Measurements from ENCODE around the gene NF2. TPM values are rescaled to one million over a fixed set of nuclear protein-coding genes. Genes with fewer than 3 reads are reported as not detected.
A peak's percentile ranks its signal among the peaks of the same experiment; 100 is the strongest.
"Not testable (repeated sequence)": the region's sequence is repeated elsewhere in the genome, so short reads cannot be mapped to it uniquely, and the experiment has no call there.

The NF2 gene
- polyA plus RNA-seq (ENCODE audit: insufficient read length in 3 of 3), result 10 to 100 TPM; 25.9 to 31.5 (median 29.3) TPM
- long read RNA-seq, donor 1, full-length matches to known transcripts, result 5 of 5 reads
- long read RNA-seq, donor 1, partial matches to known transcripts, result 0 of 5 reads
- long read RNA-seq, donor 1, other reads (novel, unspliced or antisense), result 0 of 5 reads
- long read RNA-seq, donor 2, partial matches to known transcripts, result 0 of 1 reads
- long read RNA-seq, donor 2, other reads (novel, unspliced or antisense), result 0 of 1 reads
- long read RNA-seq, donor 3, full-length matches to known transcripts, result 5 of 5 reads
- long read RNA-seq, donor 3, partial matches to known transcripts, result 0 of 5 reads
- long read RNA-seq, donor 3, other reads (novel, unspliced or antisense), result 0 of 5 reads
- long read RNA-seq, donor 4, full-length matches to known transcripts, result 2 of 2 reads
- long read RNA-seq, donor 4, partial matches to known transcripts, result 0 of 2 reads
- long read RNA-seq, donor 4, other reads (novel, unspliced or antisense), result 0 of 2 reads
- long read RNA-seq, donor 5, partial matches to known transcripts, result 0 of 1 reads
- long read RNA-seq, donor 5, other reads (novel, unspliced or antisense), result 0 of 1 reads
- long read RNA-seq, donor 6, full-length matches to known transcripts, result 5 of 5 reads
- long read RNA-seq, donor 6, partial matches to known transcripts, result 0 of 5 reads
- long read RNA-seq, donor 6, other reads (novel, unspliced or antisense), result 0 of 5 reads
- long read RNA-seq, donor 7, full-length matches to known transcripts, result 3 of 3 reads
- long read RNA-seq, donor 7, partial matches to known transcripts, result 0 of 3 reads
- long read RNA-seq, donor 7, other reads (novel, unspliced or antisense), result 0 of 3 reads
- long read RNA-seq, donor 8, result 0 reads
- long read RNA-seq, donor 9, full-length matches to known transcripts, result 1 of 1 reads
- long read RNA-seq, donor 9, partial matches to known transcripts, result 0 of 1 reads
- long read RNA-seq, donor 9, other reads (novel, unspliced or antisense), result 0 of 1 reads
- long read RNA-seq, donor 10, full-length matches to known transcripts, result 2 of 2 reads
- long read RNA-seq, donor 10, partial matches to known transcripts, result 0 of 2 reads
- long read RNA-seq, donor 10, other reads (novel, unspliced or antisense), result 0 of 2 reads
- long read RNA-seq, donor 11, full-length matches to known transcripts, result 4 of 4 reads
- long read RNA-seq, donor 11, partial matches to known transcripts, result 0 of 4 reads
- long read RNA-seq, donor 11, other reads (novel, unspliced or antisense), result 0 of 4 reads
- long read RNA-seq, donor 12, full-length matches to known transcripts, result 4 of 4 reads
- long read RNA-seq, donor 12, partial matches to known transcripts, result 0 of 4 reads
- long read RNA-seq, donor 12, other reads (novel, unspliced or antisense), result 0 of 4 reads
- long read RNA-seq, donor 13, full-length matches to known transcripts, result 1 of 1 reads
- long read RNA-seq, donor 13, partial matches to known transcripts, result 0 of 1 reads
- long read RNA-seq, donor 13, other reads (novel, unspliced or antisense), result 0 of 1 reads
- long read RNA-seq, donor 14, full-length matches to known transcripts, result 7 of 34 reads
- long read RNA-seq, donor 14, partial matches to known transcripts, result 27 of 34 reads
- long read RNA-seq, donor 14, other reads (novel, unspliced or antisense), result 0 of 34 reads
- long read RNA-seq, donor 15, full-length matches to known transcripts, result 3 of 176 reads
- long read RNA-seq, donor 15, partial matches to known transcripts, result 61 of 176 reads
- long read RNA-seq, donor 15, other reads (novel, unspliced or antisense), result 112 of 176 reads
- long read RNA-seq, donor 16, full-length matches to known transcripts, result 2 of 2 reads
- long read RNA-seq, donor 16, partial matches to known transcripts, result 0 of 2 reads
- long read RNA-seq, donor 16, other reads (novel, unspliced or antisense), result 0 of 2 reads

DNA sequence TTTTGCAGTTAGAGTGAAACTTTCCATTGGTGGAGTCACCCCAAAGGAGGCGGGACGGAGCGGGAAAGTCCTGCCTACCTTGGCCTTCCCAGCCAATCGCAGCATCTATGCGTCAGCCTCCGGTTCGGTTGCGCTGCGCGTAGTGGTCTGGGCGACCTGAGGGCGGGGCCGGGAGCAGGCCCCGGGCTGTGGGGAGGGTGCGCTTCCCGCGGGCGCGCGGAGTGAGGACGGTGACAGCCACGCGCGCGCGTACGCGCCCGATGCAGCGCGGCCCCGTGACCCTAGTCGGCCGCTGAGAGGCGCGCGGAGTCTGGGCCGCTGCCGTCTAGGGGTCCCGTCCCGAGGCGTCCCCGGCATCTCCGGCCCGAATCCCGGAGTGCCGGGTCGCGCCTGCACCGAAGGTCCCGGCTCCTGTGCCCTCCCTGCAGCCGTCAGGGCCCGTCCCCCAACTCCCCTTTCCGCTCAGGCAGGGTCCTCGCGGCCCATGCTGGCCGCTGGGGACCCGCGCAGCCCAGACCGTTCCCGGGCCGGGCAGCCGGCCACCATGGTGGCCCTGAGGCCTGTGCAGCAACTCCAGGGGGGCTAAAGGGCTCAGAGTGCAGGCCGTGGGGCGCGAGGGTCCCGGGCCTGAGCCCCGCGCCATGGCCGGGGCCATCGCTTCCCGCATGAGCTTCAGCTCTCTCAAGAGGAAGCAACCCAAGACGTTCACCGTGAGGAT is at the start of gene NF2:
NF2 (plus strand) TSS at position 276 of the 718 bp plus-strand sequence; CDS start at position 642, 366 bp downstream.
- peak; percentile 100 for DNase-seq

- peak; percentile 50 for DNase-seq
Measured at GRCh38 chr22:29555065-29555644, 48.3 kb upstream of the NF2 start.

- DNase-seq, result no peak
Measured at GRCh38 chr22:29559030-29559429, 44.4 kb upstream of the NF2 start.

DNA sequence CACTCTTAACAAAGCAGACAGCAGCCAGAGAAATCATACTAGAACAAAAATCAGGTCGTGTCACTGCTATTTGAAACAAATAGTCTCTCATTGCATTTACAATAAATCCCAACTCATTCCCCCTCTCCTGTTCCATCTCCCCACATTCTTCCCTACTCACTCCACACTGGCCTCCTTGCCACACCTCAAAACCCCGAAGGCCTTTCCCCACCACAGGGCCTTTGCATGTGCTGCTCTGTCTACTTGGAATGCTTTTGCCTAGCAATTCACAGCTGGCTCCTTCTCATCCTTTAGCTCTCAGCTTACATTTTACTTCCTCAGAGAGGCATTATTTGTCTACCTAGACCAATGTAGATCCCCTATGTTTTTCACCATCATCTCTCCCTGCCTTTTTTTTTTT is 43.6 kb upstream of the NF2 start:
- no peak for DNase-seq

DNA sequence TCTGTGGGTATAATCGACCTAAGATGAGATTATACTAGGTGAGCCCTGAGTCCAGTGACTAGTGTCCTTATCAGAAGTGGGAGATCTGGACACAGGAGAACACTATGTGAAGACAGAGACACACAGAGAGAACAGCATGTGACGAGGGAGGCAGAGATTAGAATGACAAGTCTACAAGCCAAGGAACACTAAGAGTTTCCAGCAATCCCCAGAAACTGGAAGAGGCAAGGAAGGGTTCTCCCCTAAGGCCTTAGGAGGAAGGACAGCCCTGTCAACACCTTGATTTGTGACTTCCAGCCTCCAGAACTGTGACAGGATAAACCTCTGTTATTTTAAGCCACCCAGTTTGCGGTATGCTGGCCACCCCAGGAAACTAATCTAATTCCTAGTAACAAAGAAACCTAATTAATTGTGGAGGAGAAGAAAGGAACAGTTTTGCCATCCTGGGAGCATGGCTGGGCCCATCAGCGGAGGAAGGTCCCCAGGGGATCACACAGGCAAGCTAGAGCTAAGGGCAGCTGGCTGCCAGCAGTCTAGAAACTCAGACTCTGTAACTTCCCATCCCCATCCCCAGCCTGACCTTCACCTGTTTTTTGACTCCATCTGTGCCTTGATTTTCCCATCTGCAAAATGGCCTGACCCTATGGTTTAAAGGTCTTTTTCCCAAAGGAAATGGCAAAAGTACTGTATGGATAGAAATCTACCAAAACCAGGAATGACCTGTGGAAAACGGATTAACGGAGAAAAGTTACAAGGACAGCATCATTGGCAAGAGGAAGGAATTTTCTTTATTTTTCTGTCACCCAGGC is 39.6 kb upstream of the NF2 start:
- DNase-seq, result no peak

GRCh38 chr22:29566513-29566912 is 36.9 kb upstream of the NF2 start:
- DNase-seq, result not testable (repeated sequence)

GRCh38 chr22:29567338-29567737 is 36.1 kb upstream of the NF2 start:
- DNase-seq, result no peak

GRCh38 chr22:29569011-29569678 is 34.3 kb upstream of the NF2 start:
- DNase-seq, result no peak

DNA sequence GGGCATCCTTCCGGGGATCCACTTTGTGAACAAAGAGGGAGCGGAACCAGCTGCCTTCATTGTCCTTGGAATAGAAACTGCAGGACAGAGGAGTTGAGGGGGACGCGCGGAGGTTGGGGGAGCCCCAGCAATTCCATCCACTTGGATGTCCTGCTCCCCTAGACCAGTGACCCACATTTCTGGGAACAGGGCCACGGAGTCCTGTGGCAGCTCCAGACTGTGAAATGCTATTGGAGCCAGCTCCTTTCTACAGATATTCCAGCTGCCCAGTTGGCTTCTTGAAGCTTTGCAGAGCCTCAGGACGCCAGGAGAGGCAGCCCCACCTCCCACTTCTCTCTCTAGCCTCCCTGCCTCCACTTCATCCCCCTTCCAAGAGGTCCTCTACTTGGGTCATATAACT is 33.0 kb upstream of the NF2 start:
- no peak for DNase-seq

DNA sequence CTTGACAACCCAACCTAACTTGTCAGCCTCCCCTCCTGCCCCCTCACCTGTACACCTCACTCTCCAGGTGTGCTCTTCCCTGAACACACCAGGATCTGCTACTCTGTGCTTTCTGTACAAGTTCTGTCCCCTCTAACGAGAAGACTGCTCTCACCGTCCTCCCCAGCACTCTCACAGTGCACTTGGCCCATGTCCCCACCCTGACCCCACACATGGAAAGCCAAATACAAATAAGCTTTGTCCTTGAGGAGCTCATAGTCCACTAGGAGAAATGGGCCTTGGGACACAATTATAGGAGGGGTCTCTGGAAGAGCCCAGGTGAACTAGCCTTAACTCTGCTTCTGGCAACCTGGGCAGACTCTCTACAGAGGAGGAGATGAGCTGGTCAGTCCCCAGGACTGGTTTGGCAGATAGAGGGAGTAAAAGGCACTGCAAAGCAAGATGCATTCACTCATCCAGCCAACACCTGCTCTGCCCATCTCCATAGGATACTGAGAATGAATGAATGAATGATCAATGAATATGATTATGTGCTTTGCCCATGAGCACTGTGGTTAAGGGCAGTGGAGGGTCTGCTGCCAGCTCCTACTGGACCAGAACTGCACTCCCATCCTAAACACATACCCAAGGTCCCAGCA is 32.4 kb upstream of the NF2 start:
- no peak for DNase-seq

GRCh38 chr22:29574762-29575450 is 28.5 kb upstream of the NF2 start:
- DNase-seq, result no peak

DNA sequence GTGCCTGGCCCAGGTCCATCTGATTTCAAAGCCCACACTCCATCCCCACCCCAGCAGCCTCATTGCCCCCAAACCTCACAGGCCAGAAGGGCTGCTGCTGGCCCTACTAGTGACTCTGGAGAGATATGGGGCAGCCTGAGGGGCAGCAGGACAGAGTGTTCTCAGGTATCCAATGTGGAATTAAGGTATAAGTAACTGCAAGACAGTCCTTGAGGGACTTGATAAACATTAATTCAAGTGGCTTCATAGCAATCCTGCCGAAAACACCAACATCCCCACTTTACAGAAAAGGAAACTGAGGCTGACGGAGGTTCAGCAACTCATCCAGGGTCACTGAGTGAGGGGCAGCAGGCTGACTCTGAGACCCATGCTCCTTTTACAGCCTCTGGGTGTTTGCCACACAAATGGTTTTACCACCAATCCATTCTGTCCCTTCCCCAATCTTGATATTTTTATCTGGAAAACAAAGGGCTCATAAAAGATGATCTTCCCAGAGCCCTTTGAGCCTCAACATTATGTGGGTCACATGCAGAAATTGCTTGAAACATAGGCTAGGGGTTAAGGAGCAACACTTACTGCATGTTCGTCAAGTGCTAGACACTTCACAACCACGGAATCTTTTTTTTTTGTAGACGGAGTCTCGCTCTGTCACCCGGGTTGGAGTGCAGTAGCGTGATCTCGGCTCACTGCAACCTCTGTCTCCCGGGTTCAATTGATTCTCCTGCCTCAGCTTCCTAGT is 24.8 kb upstream of the NF2 start:
- DNase-seq, result no peak

GRCh38 chr22:29580200-29580810 is 23.1 kb upstream of the NF2 start:
- DNase-seq, result peak; percentile 16

DNA sequence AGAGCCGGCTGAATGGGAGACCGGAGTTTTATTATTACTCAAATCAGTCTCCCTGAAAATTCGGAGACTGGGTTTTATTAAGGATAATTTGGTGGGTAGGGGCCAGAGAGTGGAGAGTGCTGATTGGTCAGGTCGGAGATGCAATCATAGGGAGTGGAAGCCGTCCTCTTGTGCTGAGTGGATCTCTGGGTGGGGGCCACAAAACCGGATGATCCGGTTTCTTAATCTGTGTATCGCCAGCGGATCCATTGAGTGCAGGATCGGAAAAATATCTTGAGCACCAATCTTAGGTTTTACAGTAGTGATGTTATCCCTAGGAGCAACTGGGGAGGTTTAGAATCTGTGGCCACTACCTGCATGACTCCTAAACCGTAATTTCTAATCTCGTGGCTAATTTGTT is 21.6 kb upstream of the NF2 start:
- no peak for DNase-seq

- no peak for DNase-seq
Measured at GRCh38 chr22:29584975-29585374, 18.5 kb upstream of the NF2 start.
